GM21381 (cell line): ENCODE data around the gene VAT1.
A peak's percentile ranks its signal among the peaks of the same experiment; 100 is the strongest.
"Not testable (repeated sequence)": the region's sequence is repeated elsewhere in the genome, so short reads cannot be mapped to it uniquely, and the experiment has no call there.

Experiments
- ATAC-seq: cut with Tn5 transposase; IDR thresholded peaks from one replicate; pipeline ENCODE4 v1.9.1; 2021; ENCODE audit warnings: mild to moderate bottlenecking, moderate library complexity; ENCODE audit not compliant: unreplicated experiment

VAT1 gene

GRCh38 chr17:43010667-43011308 is 11.4 kb downstream of the VAT1 start:
- no peak for ATAC-seq

GRCh38 chr17:43006639-43007551 is 15.3 kb downstream of the VAT1 start, which contains the start of gene IFI35:
Gene IFI35, plus strand, starts transcription at chr17:43006784. Its CDS starts 164 bp downstream, at chr17:43006948.
- ATAC-seq = peak; percentile 81

- ATAC-seq = no peak
Observed at GRCh38 chr17:43003542-43004172, 18.5 kb downstream of the VAT1 start.

GRCh38 chr17:43000894-43001293 is 21.3 kb downstream of the VAT1 start:
- ATAC-seq = not testable (repeated sequence)

GRCh38 chr17:42999003-42999525 is 23.1 kb downstream of the VAT1 start:
- no peak for ATAC-seq

- ATAC-seq = peak; percentile 94
Observed at GRCh38 chr17:42997984-42998938, 23.9 kb downstream of the VAT1 start, which contains the start of gene RPL27. Gene RPL27, plus strand, starts transcription at chr17:42998419. Its CDS starts 332 bp downstream, at chr17:42998751.

- ATAC-seq = no peak
Observed at GRCh38 chr17:42997390-42997983, 24.7 kb downstream of the VAT1 start.

- not testable (repeated sequence) for ATAC-seq
Observed at GRCh38 chr17:42993913-42994312, 28.3 kb downstream of the VAT1 start.

GRCh38 chr17:42992872-42993271 is 29.3 kb downstream of the VAT1 start:
- no peak for ATAC-seq

- no peak for ATAC-seq
Observed at GRCh38 chr17:42991471-42991870, 30.7 kb downstream of the VAT1 start.

GRCh38 chr17:42989726-42990652 is 32.2 kb downstream of the VAT1 start:
- no peak for ATAC-seq

- ATAC-seq = no peak
Observed at GRCh38 chr17:42989141-42989540, 33.0 kb downstream of the VAT1 start.

- ATAC-seq = no peak
Observed at GRCh38 chr17:42985225-42985624, 37.0 kb downstream of the VAT1 start.

- no peak for ATAC-seq
Observed at GRCh38 chr17:42982266-42982665, 39.9 kb downstream of the VAT1 start.

- peak; percentile 39 for ATAC-seq
Observed at GRCh38 chr17:42980766-42981397, 41.3 kb downstream of the VAT1 start.

GRCh38 chr17:42980274-42980765 is 41.9 kb downstream of the VAT1 start, which contains the start of gene RUNDC1:
Gene RUNDC1, plus strand, starts transcription at chr17:42980565. Its CDS starts 12 bp downstream, at chr17:42980577.
- ATAC-seq = peak; percentile 72

GRCh38 chr17:42979511-42980273 is 42.5 kb downstream of the VAT1 start, which contains the start of gene PTGES3L:
Gene PTGES3L, minus strand, starts transcription at chr17:42980080. Its CDS starts 27 bp downstream, at chr17:42980053.
- peak; percentile 26 for ATAC-seq
